ENCODE measurements around the gene AJAP1.

Gene AJAP1

GRCh38 chr1:4699376-4700301 is 45.2 kb downstream of the AJAP1 start:
- no peaks in the 10 kb centered on the region for H3K4me1 ChIP-seq (ENCODE audit: control insufficient read depth, insufficient read depth, low read length)
- ChIA-PET CTCF (interaction anchor here (0.5 to 1.1 kb wide), 2 partner anchors 18 to 37 kb away, joined by 3 read pairs; no protein-coding TSS in a partner anchor), POLR2A (no interaction called here)
- no peaks in the 10 kb centered on the region for H3K9me3 ChIP-seq (ENCODE audit: control insufficient read depth, insufficient read depth, low read depth, low read length)
- H3K4me3 ChIP-seq (ENCODE audit: low read depth, low read length): no peak overlapping the region
- H3K27ac ChIP-seq (ENCODE audit: extremely low read depth, low read depth, low read length): no peak overlapping the region
- H3K36me3 ChIP-seq (ENCODE audit: control insufficient read depth in 2 of 2, insufficient read depth in 1 of 2, low read length in 2 of 2): no peaks in the 10 kb centered on the region
- no peak for TF ChIP-seq SP7 (tag by site-specific recombination; IDR thresholded peaks at IDR 0.05)
- TF ChIP-seq ZNF621 (tag by site-specific recombination; IDR thresholded peaks at IDR 0.05): no peak
- no peak for TF ChIP-seq ZNF645 (tag by site-specific recombination; IDR thresholded peaks at IDR 0.05)
- TF ChIP-seq ZBTB21 (tag by site-specific recombination; IDR thresholded peaks at IDR 0.05): no peak
- TF ChIP-seq ZBTB10 (tag by site-specific recombination; IDR thresholded peaks at IDR 0.05): no peak
- TF ChIP-seq ZIC2 (tag by site-specific recombination; IDR thresholded peaks at IDR 0.05): no peak
- no peak for TF ChIP-seq ZNF544 (tag by site-specific recombination; IDR thresholded peaks at IDR 0.05)
- TF ChIP-seq ZBTB8A (tag by site-specific recombination; IDR thresholded peaks at IDR 0.05): no peak
- no peak for TF ChIP-seq AEBP2 (tag by site-specific recombination; IDR thresholded peaks at IDR 0.05; ENCODE audit: borderline replicate concordance)
- TF ChIP-seq ZNF510 (tag by site-specific recombination; IDR thresholded peaks at IDR 0.05; ENCODE audit: insufficient replicate concordance): no peak
- no peak for TF ChIP-seq ZNF280D (tag by site-specific recombination; IDR thresholded peaks at IDR 0.05)
- no peak for TF ChIP-seq ZNF558 (tag by site-specific recombination; IDR thresholded peaks at IDR 0.05)
- no peak for TF ChIP-seq ZNF580 (tag by site-specific recombination; IDR thresholded peaks at IDR 0.05)
- TF ChIP-seq ZNF514 (tag by site-specific recombination; IDR thresholded peaks at IDR 0.05): no peak

GRCh38 chr1:4700801-4701200 is 46.4 kb downstream of the AJAP1 start:
- ChIA-PET CTCF (interaction anchor here (0.6 kb wide), 1 partner anchor 826 kb away, joined by 5 read pairs; no protein-coding TSS in a partner anchor), POLR2A (no interaction called here)
- no peak overlapping the region for H3K4me3 ChIP-seq (ENCODE audit: low read depth, low read length)
- H3K36me3 ChIP-seq (ENCODE audit: control insufficient read depth in 2 of 2, insufficient read depth in 1 of 2, low read length in 2 of 2): no peaks in the 10 kb centered on the region
- TF ChIP-seq OVOL3 (tag by site-specific recombination; IDR thresholded peaks at IDR 0.05): no peak
- TF ChIP-seq ZFHX2 (tag by site-specific recombination; conservative IDR thresholded peaks at IDR 0.05): peak; percentile 85
- no peak for TF ChIP-seq ZNF843 (tag by site-specific recombination; IDR thresholded peaks at IDR 0.05)
- peak; percentile 69 for TF ChIP-seq EGR2 (tag by site-specific recombination; IDR thresholded peaks at IDR 0.05; ENCODE audit: low read depth)
- H3K4me1 ChIP-seq (ENCODE audit: control insufficient read depth, insufficient read depth, low read length): no peaks in the 10 kb centered on the region
- no peak overlapping the region for H3K27ac ChIP-seq (ENCODE audit: extremely low read depth, low read depth, low read length)
- no peaks in the 10 kb centered on the region for H3K9me3 ChIP-seq (ENCODE audit: control insufficient read depth, insufficient read depth, low read depth, low read length)
